ENCODE measurements around the gene MACIR. TPM values are rescaled to one million over a fixed set of nuclear protein-coding genes. Genes with fewer than 3 reads are reported as not detected.

Gene MACIR, protein sequence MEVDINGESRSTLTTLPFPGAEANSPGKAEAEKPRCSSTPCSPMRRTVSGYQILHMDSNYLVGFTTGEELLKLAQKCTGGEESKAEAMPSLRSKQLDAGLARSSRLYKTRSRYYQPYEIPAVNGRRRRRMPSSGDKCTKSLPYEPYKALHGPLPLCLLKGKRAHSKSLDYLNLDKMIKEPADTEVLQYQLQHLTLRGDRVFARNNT
- total RNA-seq = 10 to 100 TPM; 30.3 to 72.5 (median 67.9) TPM
- long read RNA-seq, donor 1, transcript C5orf30-201 (3 exons, 3,049 nt) = major isoform, 38 of 49 reads
- long read RNA-seq, donor 1, partial matches to known transcripts = 8 of 49 reads
- long read RNA-seq, donor 1, other reads (novel, unspliced or antisense) = 1 of 49 reads
- long read RNA-seq, donor 2, transcript C5orf30-201 (3 exons, 3,049 nt) = major isoform, 87 of 98 reads
- long read RNA-seq, donor 2, partial matches to known transcripts = 0 of 98 reads
- long read RNA-seq, donor 2, other reads (novel, unspliced or antisense) = 9 of 98 reads

DNA sequence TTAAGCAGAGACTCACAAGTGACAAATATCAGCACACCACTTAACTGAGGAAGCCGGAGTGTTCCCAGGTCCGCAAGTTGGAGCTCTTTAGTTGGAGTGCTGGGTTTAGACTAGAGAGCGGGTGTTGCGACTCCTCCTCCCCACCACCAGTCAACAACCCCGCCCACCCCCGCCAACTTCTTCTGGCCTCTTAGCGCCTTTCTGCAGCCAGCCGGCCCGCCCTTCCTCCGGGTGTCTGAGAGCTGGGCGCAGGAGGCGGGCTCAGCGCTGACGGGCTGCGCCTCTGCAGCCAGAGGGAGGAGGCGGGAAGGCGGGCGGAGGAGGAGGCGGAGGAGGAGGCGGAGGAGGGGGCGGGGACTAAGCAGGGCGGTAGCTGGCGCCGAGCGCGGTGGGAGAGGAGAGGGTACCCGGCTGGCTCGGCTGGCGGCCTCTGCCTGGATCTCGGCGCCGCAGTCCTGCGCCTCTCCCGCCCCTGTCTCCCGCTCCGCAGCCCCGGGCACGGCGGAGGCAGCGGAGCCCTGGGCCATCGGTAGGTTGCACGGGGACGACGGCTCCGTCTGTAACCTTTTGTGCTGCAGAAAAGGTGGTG, at the start of gene MACIR:
Gene MACIR, plus strand, starts transcription at position 396 of the 589 bp plus-strand sequence. CDS start 17,157 bp downstream, outside the sequence.
- TF ChIP-seq, protein P1, sequence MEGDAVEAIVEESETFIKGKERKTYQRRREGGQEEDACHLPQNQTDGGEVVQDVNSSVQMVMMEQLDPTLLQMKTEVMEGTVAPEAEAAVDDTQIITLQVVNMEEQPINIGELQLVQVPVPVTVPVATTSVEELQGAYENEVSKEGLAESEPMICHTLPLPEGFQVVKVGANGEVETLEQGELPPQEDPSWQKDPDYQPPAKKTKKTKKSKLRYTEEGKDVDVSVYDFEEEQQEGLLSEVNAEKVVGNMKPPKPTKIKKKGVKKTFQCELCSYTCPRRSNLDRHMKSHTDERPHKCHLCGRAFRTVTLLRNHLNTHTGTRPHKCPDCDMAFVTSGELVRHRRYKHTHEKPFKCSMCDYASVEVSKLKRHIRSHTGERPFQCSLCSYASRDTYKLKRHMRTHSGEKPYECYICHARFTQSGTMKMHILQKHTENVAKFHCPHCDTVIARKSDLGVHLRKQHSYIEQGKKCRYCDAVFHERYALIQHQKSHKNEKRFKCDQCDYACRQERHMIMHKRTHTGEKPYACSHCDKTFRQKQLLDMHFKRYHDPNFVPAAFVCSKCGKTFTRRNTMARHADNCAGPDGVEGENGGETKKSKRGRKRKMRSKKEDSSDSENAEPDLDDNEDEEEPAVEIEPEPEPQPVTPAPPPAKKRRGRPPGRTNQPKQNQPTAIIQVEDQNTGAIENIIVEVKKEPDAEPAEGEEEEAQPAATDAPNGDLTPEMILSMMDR (IDR thresholded peaks at IDR 0.05) = peak; percentile 27
- Histone ChIP-seq H3K4me3 (peak within 1 kb of the TSS; percentile 79), H3K4me1 (ENCODE audit: low read depth) (peaks cover 9% of the 10 kb centered on the region), H3K9me3 (no peaks in the 10 kb centered on the region), H3K36me3 (ENCODE audit: low read depth) (no peaks in the 10 kb centered on the region)
- DNase-seq = peak; percentile 98 to 99 (median 98)
- peak; percentile 91 for ATAC-seq
- intact Hi-C loops (cut with DNase I, micrococcal nuclease) = no loop called here

DNA sequence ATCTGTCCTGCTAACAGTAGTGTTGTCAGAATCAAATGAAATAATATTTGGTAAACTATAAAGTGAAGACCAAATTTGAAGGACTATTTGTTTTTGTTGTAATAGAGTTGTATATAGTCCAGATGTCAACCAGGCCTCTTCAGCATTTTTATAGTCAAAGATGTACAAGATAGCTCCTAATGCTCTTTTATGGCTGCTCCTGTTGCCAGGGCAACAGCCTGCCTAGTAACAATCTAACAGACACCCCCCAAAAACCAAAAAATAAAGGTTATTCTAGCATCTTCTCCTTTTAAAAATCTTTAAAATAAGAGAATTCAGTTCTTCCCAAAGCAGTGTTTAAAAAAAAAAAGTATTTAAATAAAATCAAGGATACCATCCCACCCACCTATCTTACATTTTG, 49.5 kb upstream of the MACIR start:
- no peaks in the 10 kb centered on the region for H3K9me3 ChIP-seq
- TF ChIP-seq, protein P1 (IDR thresholded peaks at IDR 0.05) = no peak
- H3K4me3 ChIP-seq = no peak overlapping the region
- H3K4me1 ChIP-seq (ENCODE audit: low read depth) = no peaks in the 10 kb centered on the region
- no peaks in the 10 kb centered on the region for H3K36me3 ChIP-seq (ENCODE audit: low read depth)
- intact Hi-C loops (cut with DNase I, micrococcal nuclease) = no loop called here
- ATAC-seq = no peak
- DNase-seq = no peak

DNA sequence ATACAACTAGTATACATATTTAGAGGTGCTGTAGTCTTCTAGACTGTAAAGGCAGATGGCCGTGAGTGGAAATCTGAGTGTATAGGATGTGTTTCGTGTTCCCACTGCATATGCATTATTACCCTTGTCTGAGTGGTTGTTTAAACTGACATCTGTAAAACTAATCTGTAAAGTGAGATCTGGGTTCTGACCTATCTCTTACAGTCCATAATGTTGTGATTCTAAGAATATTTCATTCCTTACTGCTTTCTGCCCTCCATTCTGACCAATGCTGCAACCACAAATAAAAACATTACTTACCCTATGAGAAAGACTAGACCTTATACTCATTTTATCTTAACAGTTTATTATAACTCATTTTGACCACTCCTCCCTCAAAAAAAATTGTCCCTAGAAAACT, 47.6 kb upstream of the MACIR start:
- TF ChIP-seq, protein P1 (IDR thresholded peaks at IDR 0.05) = no peak
- Histone ChIP-seq H3K9me3 (no peaks in the 10 kb centered on the region), H3K36me3 (ENCODE audit: low read depth) (no peaks in the 10 kb centered on the region), H3K4me3 (no peak overlapping the region), H3K4me1 (ENCODE audit: low read depth) (no peaks in the 10 kb centered on the region)
- ATAC-seq = no peak
- no peak for DNase-seq
- intact Hi-C loops (cut with DNase I, micrococcal nuclease) = no loop called here

DNA sequence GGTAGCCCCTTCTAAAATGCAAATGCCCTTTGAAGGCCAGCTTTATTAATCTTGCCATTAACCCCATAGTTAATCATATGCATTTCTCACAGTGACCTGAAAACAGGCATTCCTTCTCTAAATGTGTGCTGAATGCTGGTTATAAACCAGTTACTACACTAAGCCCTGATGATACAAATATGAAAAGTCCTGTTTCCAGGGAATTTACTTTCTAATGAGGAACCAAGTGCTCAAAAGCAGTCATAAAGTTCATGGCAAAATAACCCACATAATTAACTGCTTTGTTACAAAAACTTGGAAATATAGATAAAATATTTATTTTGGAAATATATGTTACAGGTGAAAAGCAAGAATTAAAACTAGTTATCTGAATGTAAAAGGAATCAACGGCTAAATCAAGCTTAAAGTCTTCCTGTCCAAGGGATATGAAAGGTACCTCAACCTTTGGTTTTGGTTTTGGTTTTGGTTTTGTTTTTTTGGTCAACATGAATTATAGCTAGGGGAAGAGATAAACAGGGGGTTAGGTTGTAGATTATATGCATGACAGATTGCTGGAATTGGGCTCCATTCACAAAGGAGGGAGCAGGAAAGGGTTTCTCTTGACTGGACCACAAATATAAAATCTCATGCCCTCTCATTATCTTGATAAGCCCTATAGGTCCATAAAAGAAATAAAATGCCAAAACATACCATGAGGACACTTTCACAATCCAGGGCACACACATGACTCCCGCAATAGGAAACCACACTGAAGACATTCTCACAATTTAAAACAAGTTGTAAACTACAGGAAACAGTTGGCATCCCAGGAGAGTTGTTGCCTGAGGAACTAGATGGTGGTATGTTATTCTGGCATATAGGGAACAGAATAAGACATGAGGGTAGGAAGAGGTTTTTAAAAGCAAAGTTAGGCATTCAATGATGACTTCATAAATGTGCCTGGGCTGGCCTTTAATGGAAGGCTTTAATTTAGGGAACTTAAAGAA, 46.7 kb upstream of the MACIR start:
- DNase-seq = no peak
- intact Hi-C loops (cut with DNase I, micrococcal nuclease) = no loop called here
- Histone ChIP-seq H3K36me3 (ENCODE audit: low read depth) (no peaks in the 10 kb centered on the region), H3K9me3 (no peaks in the 10 kb centered on the region), H3K4me1 (ENCODE audit: low read depth) (no peaks in the 10 kb centered on the region), H3K4me3 (no peak overlapping the region)
- TF ChIP-seq, protein P1 (IDR thresholded peaks at IDR 0.05) = no peak
- ATAC-seq = peak; percentile 39

DNA sequence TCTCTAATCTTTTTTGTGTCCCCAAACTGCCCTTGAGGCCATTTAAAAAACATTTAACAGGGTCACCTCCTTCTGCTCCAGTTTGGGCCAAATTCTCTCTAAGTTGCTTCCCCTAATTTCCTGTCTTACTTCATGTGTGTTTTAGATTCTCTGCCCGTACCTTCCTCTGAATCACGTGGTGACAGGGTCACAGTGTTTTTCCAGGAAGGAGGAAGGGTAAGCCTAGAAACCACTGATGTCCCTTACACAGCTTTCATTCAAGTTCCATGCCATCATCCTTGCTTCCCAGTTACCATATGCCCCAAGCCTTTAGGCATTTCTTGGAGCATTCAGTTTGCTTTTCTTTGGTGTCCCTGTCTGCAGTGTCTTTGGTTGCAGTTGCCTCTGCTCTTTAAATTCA, 42.4 kb upstream of the MACIR start:
- TF ChIP-seq, protein P1 (IDR thresholded peaks at IDR 0.05) = no peak
- no peak for DNase-seq
- Histone ChIP-seq H3K4me1 (ENCODE audit: low read depth) (no peaks in the 10 kb centered on the region), H3K4me3 (no peak overlapping the region), H3K36me3 (ENCODE audit: low read depth) (no peaks in the 10 kb centered on the region), H3K9me3 (no peaks in the 10 kb centered on the region)
- intact Hi-C loops (cut with DNase I, micrococcal nuclease) = no loop called here
- ATAC-seq = no peak
